Measurements from ENCODE around the gene GNL3L.
"Not testable (repeated sequence)": the region's sequence is repeated elsewhere in the genome, so short reads cannot be mapped to it uniquely, and the experiment has no call there.

Gene GNL3L

DNA sequence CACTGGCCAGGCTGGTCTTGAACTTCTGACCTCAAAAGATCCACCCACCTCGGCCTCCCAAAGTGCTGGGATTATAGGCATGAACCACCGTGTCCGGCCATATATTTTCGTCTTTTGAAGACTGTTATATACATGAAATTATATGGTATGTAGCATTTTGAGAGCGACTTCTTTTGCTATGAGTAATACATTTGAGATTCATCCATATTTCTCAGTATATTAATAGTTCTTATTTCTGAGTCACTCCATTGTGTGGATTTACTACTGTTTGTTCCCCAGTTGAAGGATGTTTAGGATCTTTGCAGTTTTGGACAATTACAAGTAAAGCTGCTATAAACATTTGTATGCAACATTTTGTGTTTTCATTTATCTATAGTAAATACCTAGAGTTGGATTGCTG, 34.9 kb downstream of the GNL3L start:
- no peak for DNase-seq

DNA sequence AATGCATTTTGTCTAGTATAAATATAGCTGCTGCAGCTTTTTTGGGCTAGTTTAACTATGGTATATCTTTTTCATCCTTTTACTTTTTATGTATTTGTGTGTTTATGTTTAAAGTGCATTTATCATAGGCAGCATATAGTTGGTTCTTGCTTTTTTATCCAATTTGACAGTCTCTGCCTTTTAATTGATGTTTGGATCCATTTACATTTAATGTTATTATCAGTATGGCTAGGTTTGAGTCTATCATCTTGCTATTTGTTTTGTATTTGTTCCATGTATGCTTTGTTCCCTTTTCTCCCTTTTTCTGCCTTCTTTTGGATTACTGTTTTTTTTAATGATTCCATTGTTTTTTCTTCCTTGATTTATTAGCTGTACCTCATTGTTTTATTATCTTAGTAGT, 40.3 kb downstream of the GNL3L start:
- DNase-seq, result no peak

DNA sequence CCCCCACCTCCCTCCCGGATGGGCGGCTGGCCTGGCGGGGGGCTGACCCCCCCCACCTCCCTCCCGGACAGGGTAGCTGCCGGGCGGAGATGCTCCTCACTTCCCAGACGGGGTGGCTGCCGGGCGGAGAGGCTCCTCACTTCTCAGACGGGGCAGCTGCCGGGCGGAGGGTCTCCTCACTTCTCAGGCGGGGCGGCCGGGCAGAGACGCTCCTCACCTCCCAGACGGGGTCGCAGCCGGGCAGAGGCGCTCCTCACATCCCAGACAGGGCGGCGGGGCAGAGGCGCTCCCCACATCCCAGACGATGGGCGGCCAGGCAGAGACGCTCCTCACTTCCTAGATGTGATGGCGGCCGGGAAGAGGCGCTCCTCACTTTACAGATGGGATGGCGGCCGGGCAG, 42.6 kb downstream of the GNL3L start:
- DNase-seq, result not testable (repeated sequence)

DNA sequence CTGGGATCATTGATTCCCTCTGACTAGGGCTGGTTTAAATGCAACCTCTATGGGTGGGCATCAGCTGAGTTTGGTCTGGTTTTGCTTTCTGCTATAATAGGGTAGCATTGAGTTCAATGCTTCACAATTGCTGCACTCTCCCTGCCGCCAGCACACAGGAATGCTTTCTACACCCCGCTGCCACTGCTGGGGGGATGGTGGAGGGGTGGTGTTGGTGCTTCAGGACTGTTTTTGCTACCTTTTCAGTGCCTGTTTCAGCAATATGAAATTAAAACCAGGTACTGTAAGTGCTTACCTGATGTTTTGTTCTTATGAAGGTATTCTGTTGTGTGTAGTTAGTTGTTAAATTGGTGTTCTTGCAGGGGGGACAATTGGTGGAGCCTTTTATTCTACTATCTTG, 67.7 kb downstream of the GNL3L start:
- DNase-seq, result no peak

DNA sequence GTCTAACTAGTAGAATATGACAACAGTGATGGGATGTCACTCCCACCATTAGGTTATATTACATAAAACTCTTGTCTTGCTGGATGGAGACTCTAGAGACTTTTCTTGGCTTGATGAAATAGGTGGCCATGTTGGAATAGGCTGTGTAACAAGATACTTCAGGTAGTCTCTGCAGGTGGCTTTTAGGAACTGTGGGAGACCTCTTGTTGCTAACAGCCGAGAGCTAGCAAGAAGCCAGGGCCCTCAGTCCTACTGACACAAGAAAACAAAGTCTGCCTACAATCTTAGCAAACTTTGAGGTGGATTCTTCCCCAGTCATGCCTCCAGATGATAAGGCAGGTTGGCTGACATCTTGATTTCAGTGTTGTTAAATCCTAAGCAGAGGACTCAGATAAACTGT, 72.5 kb downstream of the GNL3L start:
- DNase-seq, result no peak

Data from CD4-positive, alpha-beta T cell treated with Interleukin-21 for 1 hour (primary cell).